Endothelial cell (in vitro differentiated cells): ENCODE data around the gene NKAIN4. TPM values are rescaled to one million over a fixed set of nuclear protein-coding genes. Genes with fewer than 3 reads are reported as not detected.

Experiments
- DNase-seq: peaks from one replicate; pipeline ENCODE4 v3.0.0; 2021; ENCODE audit warnings: low spot score
- H3K27ac Mint-ChIP-seq: one replicate; pipeline ENCODE4 v1.8.0; 2021; ENCODE audit warnings: mixed read lengths, inconsistent platforms; ENCODE audit not compliant: unreplicated experiment
- H3K27me3 Mint-ChIP-seq: one replicate; pipeline ENCODE4 v1.8.0; 2021; ENCODE audit warnings: mild to moderate bottlenecking, moderate library complexity, mixed read lengths, inconsistent platforms; ENCODE audit not compliant: unreplicated experiment
- H3K36me3 Mint-ChIP-seq: one replicate; pipeline ENCODE4 v1.8.0; 2021; ENCODE audit warnings: mild to moderate bottlenecking, low read depth, mixed read lengths, inconsistent platforms; ENCODE audit not compliant: unreplicated experiment
- H3K4me1 Mint-ChIP-seq: one replicate; pipeline ENCODE4 v1.8.0; 2021; ENCODE audit warnings: mild to moderate bottlenecking, mixed read lengths, inconsistent platforms; ENCODE audit not compliant: unreplicated experiment
- H3K4me3 Mint-ChIP-seq: one replicate; pipeline ENCODE4 v1.8.0; 2021; ENCODE audit warnings: mild to moderate bottlenecking, mixed read lengths, inconsistent platforms; ENCODE audit not compliant: unreplicated experiment
- H3K9me3 Mint-ChIP-seq: one replicate; pipeline ENCODE4 v1.8.0; 2021; ENCODE audit warnings: mixed read lengths, inconsistent platforms; ENCODE audit not compliant: unreplicated experiment
- CTCF ChIP-seq: fragments of 200-600 bp; sonication (generic); IDR thresholded peaks from one replicate; pipeline ENCODE4 v1.5.0; 2021; ENCODE audit warnings: antibody characterized with exemption; ENCODE audit not compliant: unreplicated experiment
- total RNA-seq: library from RNA; stranded (reverse); fragmentation: NEBNext Ultra II Directional; extraction: Animal tissue kit (Norgen Biotek cat#: 25700); gene quantifications from one replicate; pipeline ENCODE4 v1.2.1, GENCODE V29; 2021; ENCODE audit not compliant: unreplicated experiment

The NKAIN4 gene
- total RNA-seq, 1 donor from 2014 or later: 3.3 TPM

GRCh38 chr20:63228806-63229205, 25.5 kb downstream of the NKAIN4 start:
- no peaks in the 10 kb centered on the region for H3K9me3 Mint-ChIP-seq

GRCh38 chr20:63227260-63227659, 27.0 kb downstream of the NKAIN4 start:
- Mint-ChIP-seq H3K36me3 (no peaks in the 10 kb centered on the region), H3K4me3 (no peak overlapping the region), H3K4me1 (peaks cover 8% of the 10 kb centered on the region), H3K27me3 (peaks cover 16% of the 10 kb centered on the region), H3K9me3 (no peaks in the 10 kb centered on the region), H3K27ac (no peak overlapping the region)
- TF ChIP-seq CTCF: no peak
- no peak for DNase-seq

More at GRCh38 chr20:63228806-63229205, 25.5 kb downstream of the NKAIN4 start:
- no peak overlapping the region for H3K27ac Mint-ChIP-seq
- peaks cover 8% of the 10 kb centered on the region for H3K4me1 Mint-ChIP-seq
- no peak for TF ChIP-seq CTCF
- no peak for DNase-seq
- H3K36me3 Mint-ChIP-seq: no peaks in the 10 kb centered on the region
- H3K27me3 Mint-ChIP-seq: peaks cover 8% of the 10 kb centered on the region
- H3K4me3 Mint-ChIP-seq: no peak overlapping the region

- Mint-ChIP-seq H3K9me3 (no peaks in the 10 kb centered on the region), H3K4me3 (no peak overlapping the region), H3K27ac (no peak overlapping the region), H3K4me1 (peaks cover 8% of the 10 kb centered on the region), H3K27me3 (peaks cover 16% of the 10 kb centered on the region), H3K36me3 (no peaks in the 10 kb centered on the region)
- no peak for TF ChIP-seq CTCF
- DNase-seq: no peak
These were observed 28.0 kb downstream of the NKAIN4 start for GRCh38 chr20:63226042-63226943.

GRCh38 chr20:63225082-63225454, 29.2 kb downstream of the NKAIN4 start:
- H3K9me3 Mint-ChIP-seq: no peaks in the 10 kb centered on the region
- H3K27ac Mint-ChIP-seq: no peak overlapping the region
- DNase-seq: no peak
- peaks cover 2% of the 10 kb centered on the region for H3K36me3 Mint-ChIP-seq
- no peak overlapping the region for H3K4me3 Mint-ChIP-seq
- H3K27me3 Mint-ChIP-seq: peaks cover 16% of the 10 kb centered on the region
- TF ChIP-seq CTCF: no peak
- H3K4me1 Mint-ChIP-seq: peaks cover 4% of the 10 kb centered on the region

- H3K36me3 Mint-ChIP-seq: peaks cover 4% of the 10 kb centered on the region
- H3K4me1 Mint-ChIP-seq: no peaks in the 10 kb centered on the region
- no peak overlapping the region for H3K27ac Mint-ChIP-seq
- H3K9me3 Mint-ChIP-seq: no peaks in the 10 kb centered on the region
- TF ChIP-seq CTCF: no peak
- peaks cover 14% of the 10 kb centered on the region for H3K27me3 Mint-ChIP-seq
- H3K4me3 Mint-ChIP-seq: no peak overlapping the region
- no peak for DNase-seq
These were observed 29.7 kb downstream of the NKAIN4 start for GRCh38 chr20:63224412-63225081.
